ENCODE results near the gene SCGB3A1.

SCGB3A1 gene, protein sequence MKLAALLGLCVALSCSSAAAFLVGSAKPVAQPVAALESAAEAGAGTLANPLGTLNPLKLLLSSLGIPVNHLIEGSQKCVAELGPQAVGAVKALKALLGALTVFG

DNA sequence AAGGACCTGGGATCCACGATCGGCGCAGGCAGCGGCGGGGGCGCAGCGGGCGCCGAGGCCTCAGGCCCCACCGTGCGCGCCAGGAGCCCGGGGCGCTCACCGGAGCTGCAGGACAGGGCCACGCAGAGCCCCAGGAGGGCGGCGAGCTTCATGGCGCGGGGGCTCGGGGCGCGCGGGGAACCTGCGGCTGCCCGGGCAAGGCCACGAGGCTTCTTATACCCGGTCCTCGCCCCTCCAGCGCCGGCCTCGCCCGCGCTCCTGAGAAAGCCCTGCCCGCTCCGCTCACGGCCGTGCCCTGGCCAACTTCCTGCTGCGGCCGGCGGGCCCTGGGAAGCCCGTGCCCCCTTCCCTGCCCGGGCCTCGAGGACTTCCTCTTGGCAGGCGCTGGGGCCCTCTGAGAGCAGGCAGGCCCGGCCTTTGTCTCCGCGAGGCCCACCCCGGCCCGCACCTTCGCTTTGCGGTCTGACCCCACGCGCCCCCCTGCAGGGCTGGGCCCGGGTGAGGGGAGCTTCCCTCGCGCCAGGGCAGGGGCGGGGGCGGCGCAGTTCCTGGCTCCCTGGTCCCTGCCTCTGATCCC, at the start of gene SCGB3A1:
SCGB3A1 (minus strand) TSS at position 189 of the 577 bp plus-strand sequence; CDS start at position 152, 37 bp downstream.
- no peak for DNase-seq

- no peak for DNase-seq
These were observed 49.2 kb upstream of the SCGB3A1 start for GRCh38 chr5:180640611-180640860.

DNA sequence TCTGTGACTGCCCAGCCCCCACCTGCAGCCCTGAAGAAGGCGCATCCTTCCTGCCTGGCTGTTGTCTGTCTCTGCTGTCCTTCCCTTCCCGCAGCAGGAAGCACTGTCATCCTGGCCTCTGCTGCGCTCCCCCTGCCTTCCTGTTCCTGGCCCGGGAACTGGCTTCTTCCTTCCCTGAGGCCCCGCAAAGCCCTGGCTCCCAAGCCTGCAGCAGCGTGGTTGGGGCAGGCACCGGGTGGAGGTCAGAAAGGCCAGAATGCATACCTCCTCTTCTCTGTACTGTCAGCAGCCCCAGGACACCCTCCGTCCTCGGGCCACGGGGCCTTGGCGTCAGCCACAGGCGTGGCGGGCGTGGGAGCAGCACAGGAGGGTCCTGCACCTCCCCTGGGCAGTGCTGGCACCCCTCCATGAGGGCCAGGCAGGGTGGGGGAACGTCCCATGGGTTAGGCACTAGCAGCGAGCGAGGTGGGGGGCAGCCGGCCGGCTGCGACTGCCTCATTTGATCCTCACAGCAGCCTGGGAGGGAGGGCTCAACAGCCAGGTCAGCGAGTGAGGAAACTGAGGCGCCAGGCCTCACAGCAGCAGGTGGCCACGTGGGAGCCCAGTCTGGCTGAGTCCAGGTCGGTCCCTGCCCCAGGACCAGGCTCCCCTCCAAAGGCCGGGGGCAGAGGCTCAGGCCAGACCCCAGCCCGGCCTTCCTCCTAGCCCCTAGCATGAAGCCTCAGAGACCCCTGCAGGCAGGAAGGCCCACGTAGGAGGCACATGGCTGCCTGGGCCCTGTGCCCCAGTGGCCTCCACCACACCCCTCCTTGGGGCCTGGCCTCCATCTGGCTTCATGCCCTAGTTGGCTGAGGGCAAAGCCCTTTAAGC, 48.7 kb upstream of the SCGB3A1 start:
- no peak for DNase-seq

- DNase-seq: no peak
These were observed 48.0 kb upstream of the SCGB3A1 start for GRCh38 chr5:180639287-180639686.

- DNase-seq: no peak
These were observed 46.8 kb upstream of the SCGB3A1 start for GRCh38 chr5:180637962-180638680.

DNA sequence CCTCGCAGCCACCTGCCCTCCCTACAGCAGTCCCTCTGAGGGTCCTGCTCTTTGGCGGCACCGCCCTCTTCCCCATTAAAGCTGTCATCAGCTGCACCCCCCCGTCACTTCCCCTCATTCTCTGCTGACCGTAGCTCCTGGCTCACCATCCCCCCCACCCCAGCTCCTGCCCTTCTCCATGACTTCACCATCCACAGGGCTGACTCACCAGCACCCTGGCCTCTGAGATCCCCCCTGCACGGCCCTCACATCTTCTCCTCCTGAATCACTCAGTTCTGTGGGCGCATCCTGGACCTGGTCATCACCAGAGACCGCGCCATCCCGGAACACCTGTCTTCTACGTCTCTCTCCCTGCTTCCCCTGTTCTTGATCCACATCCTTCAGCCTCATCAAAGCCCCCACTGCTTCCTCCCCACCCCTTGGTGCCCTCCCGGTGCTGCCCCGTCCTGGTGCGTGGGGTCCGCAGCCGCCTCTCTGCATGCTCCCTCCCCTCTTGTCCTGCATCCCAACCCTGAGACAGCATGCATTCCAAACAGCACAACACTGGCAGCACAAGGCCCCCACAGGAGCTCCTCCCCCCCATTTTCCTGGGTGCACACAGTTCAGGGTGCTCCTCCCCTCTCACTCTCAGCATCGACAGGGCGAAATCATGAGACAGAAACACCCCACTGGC, 45.2 kb upstream of the SCGB3A1 start:
- DNase-seq: no peak

DNA sequence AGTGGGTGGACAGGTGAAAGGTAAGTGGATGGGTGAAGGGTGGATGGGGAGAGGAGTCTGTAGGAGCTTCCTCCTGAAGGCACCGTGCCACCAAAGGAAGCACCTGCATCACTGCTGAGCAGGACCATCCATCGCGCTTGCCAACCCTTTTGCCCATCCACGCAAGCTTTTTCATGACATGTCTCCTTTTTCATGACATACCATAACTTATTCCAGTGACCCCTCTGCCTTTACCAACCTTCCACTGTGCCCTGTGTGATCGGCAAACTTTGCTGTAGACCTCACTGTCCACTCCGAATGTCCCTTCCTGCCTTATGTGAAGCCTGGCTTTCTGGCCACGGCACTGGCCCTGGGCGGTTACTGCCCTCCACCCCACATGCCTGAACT, 44.7 kb upstream of the SCGB3A1 start:
- DNase-seq: no peak

- DNase-seq: no peak
These were observed 42.2 kb upstream of the SCGB3A1 start for GRCh38 chr5:180633283-180634177.

GRCh38 chr5:180632768-180633167, 41.5 kb upstream of the SCGB3A1 start:
- DNase-seq: no peak

GRCh38 chr5:180631549-180632383, 40.5 kb upstream of the SCGB3A1 start:
- peak; percentile 51 for DNase-seq

GRCh38 chr5:180630426-180630825, 39.1 kb upstream of the SCGB3A1 start:
- no peak for DNase-seq

DNA sequence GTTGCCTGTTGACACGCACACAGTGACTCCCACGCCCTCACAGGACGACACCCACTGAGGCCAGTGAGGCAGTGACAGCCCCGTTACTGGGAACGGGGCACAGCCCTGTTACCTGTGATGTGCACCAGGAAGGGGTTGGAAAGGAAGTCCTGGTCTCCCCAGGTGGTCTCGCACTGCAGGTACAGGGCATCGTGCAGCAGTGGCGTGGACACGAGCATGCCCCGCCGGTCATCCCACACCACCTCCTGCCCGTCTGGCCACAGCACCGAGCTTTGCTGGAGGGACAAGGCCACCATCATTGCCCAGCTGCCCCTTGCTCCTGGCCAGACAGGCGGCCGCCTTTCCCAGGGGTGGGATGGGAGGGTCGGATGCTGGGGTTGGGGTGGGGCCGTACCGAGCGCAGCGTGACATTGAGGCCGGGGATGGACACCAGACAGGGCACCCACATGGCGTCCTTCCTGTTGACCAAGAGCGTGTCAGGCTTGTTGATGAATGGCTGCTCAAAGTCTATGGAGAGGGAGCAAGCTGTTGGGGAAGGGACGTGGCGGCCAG, 38.6 kb upstream of the SCGB3A1 start:
- DNase-seq: no peak

DNA sequence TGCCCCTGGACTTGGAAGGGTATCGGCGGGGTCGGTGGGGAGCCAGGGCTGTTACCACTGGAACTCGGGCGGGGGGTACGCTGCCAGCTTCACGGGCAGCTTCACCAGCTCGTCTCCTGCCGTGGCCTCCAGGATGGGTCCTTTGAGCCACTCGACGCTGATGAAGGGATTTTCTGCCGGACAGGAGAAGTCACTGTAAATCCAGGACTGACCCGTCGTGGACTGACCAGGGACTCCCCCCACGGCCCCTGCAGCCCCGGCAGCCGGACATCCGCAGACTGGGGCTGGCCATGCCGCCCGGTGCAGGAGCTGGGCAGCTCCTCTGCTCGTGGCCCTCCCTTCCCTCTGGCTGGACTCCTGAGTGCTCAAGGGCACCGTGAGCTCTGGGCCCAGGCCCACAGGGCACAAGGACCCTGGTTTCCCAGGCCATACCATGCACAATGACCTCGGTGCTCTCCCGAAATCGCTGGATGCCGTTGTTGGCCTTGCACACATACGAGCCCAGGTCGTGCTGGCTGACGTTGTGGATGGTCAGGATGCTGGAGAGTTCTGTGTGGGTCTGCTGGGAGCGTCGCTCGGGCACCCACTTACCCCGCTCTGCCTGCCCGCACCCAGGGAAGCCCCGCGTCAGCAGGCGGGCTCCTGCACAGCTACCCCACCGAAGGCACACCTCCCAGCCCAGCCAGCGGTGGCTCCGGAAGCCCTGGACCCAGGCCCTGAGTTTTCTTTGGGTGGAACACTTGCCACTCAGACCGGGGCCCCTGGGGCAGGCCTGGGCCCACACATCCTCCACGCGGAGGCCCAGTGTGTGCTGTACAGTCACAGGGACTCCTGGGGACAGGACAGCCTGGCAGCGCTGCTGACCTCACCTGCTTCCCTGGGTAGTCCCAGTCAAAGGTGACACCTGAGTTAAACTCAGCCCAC, 37.8 kb upstream of the SCGB3A1 start:
- no peak for DNase-seq

DNA sequence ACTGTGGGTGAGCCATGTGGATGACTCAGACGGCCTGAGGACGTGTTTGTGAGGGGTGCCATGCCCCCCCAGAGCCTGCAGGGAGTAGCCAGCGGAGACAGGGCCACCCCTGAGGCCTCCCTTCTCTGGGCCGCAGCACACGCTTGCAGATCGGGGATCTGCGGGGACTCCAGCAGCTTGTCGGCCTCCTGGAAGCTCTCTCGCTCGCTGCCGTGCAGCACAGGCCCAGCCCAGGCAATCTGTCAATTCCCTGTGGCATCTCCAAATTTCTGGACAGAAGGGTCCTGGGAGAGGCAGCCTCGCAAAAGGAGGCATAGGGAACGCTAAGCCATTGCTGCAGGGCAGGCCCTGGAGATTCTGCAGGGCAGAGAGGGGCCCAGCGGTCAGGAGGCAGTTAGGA, 36.9 kb upstream of the SCGB3A1 start:
- no peak for DNase-seq

GRCh38 chr5:180627386-180628120, 36.3 kb upstream of the SCGB3A1 start:
- no peak for DNase-seq

GRCh38 chr5:180626661-180627385, 35.5 kb upstream of the SCGB3A1 start:
- no peak for DNase-seq

- DNase-seq: no peak
These were observed 34.7 kb upstream of the SCGB3A1 start for GRCh38 chr5:180625791-180626660.
